ENCODE data around the gene PRUNE2. TPM values are rescaled to one million over a fixed set of nuclear protein-coding genes. Genes with fewer than 3 reads are reported as not detected.

PRUNE2 gene
- total RNA-seq, 1 donor from 2014 or later, result 4.3 TPM

DNA sequence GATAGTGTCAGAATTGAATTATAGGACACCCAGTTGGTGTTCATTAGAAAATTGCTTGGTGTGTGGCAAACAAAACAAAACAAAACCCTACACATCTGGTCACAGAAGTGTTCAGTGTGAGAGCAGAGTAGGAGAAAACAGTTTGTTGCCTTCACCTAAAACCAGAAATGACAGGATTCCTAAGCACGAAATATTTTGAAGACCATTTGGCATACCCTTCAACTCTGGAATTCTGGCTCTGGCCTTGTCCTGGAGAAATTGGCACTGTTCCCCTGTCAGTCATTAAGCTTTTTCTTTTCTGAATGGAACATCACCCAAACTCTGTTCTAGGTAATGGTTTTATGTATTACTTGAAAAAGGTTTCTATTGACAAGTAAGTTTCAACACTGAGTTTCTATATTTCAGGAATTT lies 251.9 kb downstream of the PRUNE2 start:
- no peaks in the 10 kb centered on the region for H3K9me3 Mint-ChIP-seq
- H3K27me3 Mint-ChIP-seq (ENCODE audit: low read depth), result no peaks in the 10 kb centered on the region
- no peak overlapping the region for H3K4me3 Mint-ChIP-seq
- DNase-seq (ENCODE audit: low read depth, low spot score), result no peak
- TF ChIP-seq, protein P1, sequence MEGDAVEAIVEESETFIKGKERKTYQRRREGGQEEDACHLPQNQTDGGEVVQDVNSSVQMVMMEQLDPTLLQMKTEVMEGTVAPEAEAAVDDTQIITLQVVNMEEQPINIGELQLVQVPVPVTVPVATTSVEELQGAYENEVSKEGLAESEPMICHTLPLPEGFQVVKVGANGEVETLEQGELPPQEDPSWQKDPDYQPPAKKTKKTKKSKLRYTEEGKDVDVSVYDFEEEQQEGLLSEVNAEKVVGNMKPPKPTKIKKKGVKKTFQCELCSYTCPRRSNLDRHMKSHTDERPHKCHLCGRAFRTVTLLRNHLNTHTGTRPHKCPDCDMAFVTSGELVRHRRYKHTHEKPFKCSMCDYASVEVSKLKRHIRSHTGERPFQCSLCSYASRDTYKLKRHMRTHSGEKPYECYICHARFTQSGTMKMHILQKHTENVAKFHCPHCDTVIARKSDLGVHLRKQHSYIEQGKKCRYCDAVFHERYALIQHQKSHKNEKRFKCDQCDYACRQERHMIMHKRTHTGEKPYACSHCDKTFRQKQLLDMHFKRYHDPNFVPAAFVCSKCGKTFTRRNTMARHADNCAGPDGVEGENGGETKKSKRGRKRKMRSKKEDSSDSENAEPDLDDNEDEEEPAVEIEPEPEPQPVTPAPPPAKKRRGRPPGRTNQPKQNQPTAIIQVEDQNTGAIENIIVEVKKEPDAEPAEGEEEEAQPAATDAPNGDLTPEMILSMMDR (conservative IDR thresholded peaks at IDR 0.05), result no peak
- no peak overlapping the region for H3K27ac Mint-ChIP-seq (ENCODE audit: unreplicated experiment)
- H3K4me1 Mint-ChIP-seq, result peaks cover 28% of the 10 kb centered on the region
- H3K36me3 Mint-ChIP-seq (ENCODE audit: low read depth), result no peaks in the 10 kb centered on the region

DNA sequence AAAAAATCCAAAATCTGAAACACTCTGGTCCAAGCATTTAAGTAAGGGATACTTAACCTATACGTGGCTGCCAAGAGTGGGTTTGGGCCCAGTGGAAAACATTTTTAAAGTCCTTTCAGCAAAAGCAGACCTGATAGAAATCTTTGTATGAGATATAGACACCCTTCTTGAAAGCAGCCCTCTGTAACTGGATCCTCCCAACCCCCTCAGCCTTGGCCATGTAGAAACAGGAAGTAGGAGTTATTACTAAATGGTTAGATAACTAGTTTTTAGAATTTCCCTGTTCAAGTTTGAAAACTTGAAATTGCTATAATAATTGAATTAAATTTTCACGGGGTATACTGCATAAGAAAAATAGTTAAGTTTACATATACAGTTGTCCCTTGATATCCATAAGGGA lies 253.0 kb downstream of the PRUNE2 start:
- H3K27ac Mint-ChIP-seq (ENCODE audit: unreplicated experiment), result no peak overlapping the region
- DNase-seq (ENCODE audit: low read depth, low spot score), result no peak

DNA sequence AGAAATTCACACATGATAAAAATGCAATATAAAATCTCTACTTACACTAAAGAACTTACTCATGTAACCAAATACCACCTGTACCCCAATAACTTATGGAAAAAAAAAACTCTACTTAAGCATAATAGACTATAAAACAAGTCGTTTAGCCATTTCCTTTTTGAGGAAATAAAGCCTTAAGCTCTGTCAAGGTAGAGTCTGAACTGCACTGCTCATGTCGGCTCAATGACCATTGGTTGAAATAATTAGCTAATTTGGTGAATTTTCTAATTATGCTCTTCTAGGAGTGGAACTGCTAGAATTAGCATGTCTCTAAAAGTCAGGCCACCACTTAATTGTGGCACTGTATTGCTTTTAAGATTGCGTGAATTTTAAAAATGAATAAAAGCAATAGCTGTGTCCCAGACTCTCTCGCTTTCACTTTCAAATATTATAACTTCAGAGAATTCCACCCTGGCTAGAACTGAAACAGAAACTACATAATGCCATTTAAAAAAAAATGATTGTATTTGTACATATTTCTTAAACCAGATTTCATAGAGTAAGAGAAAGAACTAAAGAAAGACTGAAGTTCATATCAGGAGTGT lies 254.7 kb downstream of the PRUNE2 start:
- H3K4me3 Mint-ChIP-seq, result no peak overlapping the region
- H3K4me1 Mint-ChIP-seq, result peaks cover 28% of the 10 kb centered on the region
- DNase-seq (ENCODE audit: low read depth, low spot score), result no peak
- no peaks in the 10 kb centered on the region for H3K27me3 Mint-ChIP-seq (ENCODE audit: low read depth)
- H3K9me3 Mint-ChIP-seq, result no peaks in the 10 kb centered on the region
- no peaks in the 10 kb centered on the region for H3K36me3 Mint-ChIP-seq (ENCODE audit: low read depth)
- H3K27ac Mint-ChIP-seq (ENCODE audit: unreplicated experiment), result no peak overlapping the region
- TF ChIP-seq, protein P1 (conservative IDR thresholded peaks at IDR 0.05), result no peak

More for the DNA sequence above, 253.0 kb downstream of the PRUNE2 start:
- peaks cover 28% of the 10 kb centered on the region for H3K4me1 Mint-ChIP-seq
- H3K36me3 Mint-ChIP-seq (ENCODE audit: low read depth), result no peaks in the 10 kb centered on the region
- TF ChIP-seq, protein P1 (conservative IDR thresholded peaks at IDR 0.05), result no peak
- no peaks in the 10 kb centered on the region for H3K9me3 Mint-ChIP-seq
- no peak overlapping the region for H3K4me3 Mint-ChIP-seq
- H3K27me3 Mint-ChIP-seq (ENCODE audit: low read depth), result no peaks in the 10 kb centered on the region

DNA sequence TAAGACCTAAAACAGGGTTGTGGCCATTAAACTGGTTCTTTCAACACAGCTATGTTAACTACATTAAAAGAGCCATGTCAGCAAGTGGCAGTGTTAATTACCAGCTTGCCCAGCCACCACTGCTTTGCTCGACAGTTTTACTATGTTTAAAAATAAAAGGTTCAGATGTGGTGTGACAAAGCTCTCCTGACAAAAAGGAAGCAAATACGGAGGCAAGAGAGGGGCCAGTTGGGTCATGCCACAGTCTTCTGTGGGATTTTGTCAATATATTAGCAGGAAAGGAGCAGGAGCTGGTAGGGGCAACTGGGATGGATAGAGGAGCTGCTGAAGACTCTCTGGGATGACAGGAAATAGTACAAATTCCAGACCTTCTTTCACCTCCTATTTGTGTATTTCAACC lies 255.2 kb downstream of the PRUNE2 start:
- no peak overlapping the region for H3K4me3 Mint-ChIP-seq

DNA sequence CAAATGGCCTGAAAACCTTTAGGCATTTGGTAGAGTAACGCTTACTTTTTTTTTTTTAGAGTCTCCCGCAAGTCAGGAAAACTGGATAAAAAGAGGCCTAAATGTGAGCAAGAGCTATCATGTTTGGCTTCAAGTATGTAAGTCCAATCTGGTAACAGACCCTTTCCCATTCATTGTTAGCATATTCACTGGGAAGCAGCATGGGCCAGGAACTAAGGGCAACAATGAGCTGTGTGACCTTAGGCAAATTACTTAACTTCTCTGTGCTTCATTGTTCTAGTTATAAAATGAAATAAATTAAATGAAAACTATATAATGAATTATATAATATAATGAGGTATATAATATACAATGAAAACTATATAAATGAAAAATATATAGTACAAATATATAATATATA lies 256.0 kb downstream of the PRUNE2 start:
- no peak for DNase-seq (ENCODE audit: low read depth, low spot score)
- H3K4me3 Mint-ChIP-seq, result no peak overlapping the region
- TF ChIP-seq, protein P1 (conservative IDR thresholded peaks at IDR 0.05), result no peak
- no peaks in the 10 kb centered on the region for H3K27me3 Mint-ChIP-seq (ENCODE audit: low read depth)
- no peaks in the 10 kb centered on the region for H3K36me3 Mint-ChIP-seq (ENCODE audit: low read depth)
- no peak overlapping the region for H3K27ac Mint-ChIP-seq (ENCODE audit: unreplicated experiment)
- H3K4me1 Mint-ChIP-seq, result peaks cover 28% of the 10 kb centered on the region
- H3K9me3 Mint-ChIP-seq, result no peaks in the 10 kb centered on the region

More for the DNA sequence above, 255.2 kb downstream of the PRUNE2 start:
- DNase-seq (ENCODE audit: low read depth, low spot score), result no peak
- TF ChIP-seq, protein P1 (conservative IDR thresholded peaks at IDR 0.05), result no peak
- Mint-ChIP-seq H3K9me3 (no peaks in the 10 kb centered on the region), H3K4me1 (peaks cover 28% of the 10 kb centered on the region), H3K27ac (ENCODE audit: unreplicated experiment) (no peak overlapping the region), H3K27me3 (ENCODE audit: low read depth) (no peaks in the 10 kb centered on the region), H3K36me3 (ENCODE audit: low read depth) (no peaks in the 10 kb centered on the region)

Measured in neural crest cell (in vitro differentiated cells).